Mesenteric fat pad (tissue), 1 donor: Measurements from ENCODE around the gene SIAH3. TPM values are rescaled to one million over a fixed set of nuclear protein-coding genes. Genes with fewer than 3 reads are reported as not detected.

ENCODE experiments used
- DNase-seq: peaks from one replicate; pipeline ENCODE4 v3.0.0-alpha.2; 2020; ENCODE audit warnings: low spot score
- total RNA-seq: library from RNA; stranded (reverse); fragmentation: NEBNext Ultra II Directional; extraction: Animal tissue kit (Norgen Biotek cat#: 25700); gene quantifications from one replicate; pipeline ENCODE4 v1.2.1, GENCODE V29; 2021
- donor health status: DM: yes; HTN: yes; CAD: no.

Gene SIAH3
- total RNA-seq, 1 donor from 2014 or later, result not detected

DNA sequence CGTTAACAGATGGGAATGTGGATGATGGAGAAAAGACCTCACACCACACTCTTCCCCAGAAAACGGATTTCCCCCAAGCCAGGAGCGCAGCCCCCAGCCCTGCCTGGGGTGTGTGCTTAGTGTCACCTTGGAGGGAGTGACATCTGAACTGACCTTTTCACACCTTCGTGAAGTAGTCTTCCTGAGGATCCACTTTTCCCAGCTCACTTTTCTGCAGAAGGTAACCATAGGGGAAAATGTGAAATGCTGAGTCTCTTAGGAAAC lies 26.2 kb downstream of the SIAH3 start:
- no peak for DNase-seq

DNA sequence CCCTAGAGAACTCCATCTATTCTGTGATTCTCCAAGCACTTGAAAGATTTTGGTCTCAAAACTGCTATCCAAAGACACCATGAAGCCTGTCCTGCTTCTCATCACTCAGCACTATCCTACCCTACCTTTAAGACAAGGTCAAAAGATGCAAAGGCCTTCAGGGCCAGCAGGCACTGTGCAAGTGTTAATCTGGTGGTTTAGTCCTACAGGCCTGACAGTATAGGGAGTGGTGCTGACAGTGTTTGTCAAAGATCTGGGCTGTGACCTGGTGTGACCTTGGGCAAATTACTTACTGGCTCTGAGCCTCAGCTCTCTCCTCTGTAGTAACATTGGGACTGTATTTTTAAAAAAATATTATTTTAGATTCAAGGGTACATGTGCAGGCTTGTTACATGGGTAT lies 28.0 kb downstream of the SIAH3 start:
- DNase-seq, result no peak

DNA sequence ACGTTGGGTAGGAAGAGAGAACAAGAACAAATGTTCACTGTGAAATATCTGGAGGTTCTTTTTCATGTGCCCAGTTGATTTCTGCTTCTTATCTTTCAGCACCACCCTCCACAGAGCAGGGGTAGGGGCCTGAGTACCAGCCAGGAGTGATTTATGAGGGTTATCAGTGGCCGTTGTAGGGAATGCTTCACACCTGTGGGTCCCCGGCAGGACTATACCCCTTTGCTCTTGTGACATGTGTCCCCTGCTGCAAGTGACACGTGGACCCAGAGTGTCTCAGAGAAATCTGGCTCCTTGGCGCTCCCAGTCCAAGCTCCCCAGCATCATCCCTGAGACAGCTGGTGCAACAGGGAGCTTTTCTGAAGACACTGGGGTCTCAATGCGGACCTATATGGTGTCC lies 29.7 kb downstream of the SIAH3 start:
- no peak for DNase-seq

DNA sequence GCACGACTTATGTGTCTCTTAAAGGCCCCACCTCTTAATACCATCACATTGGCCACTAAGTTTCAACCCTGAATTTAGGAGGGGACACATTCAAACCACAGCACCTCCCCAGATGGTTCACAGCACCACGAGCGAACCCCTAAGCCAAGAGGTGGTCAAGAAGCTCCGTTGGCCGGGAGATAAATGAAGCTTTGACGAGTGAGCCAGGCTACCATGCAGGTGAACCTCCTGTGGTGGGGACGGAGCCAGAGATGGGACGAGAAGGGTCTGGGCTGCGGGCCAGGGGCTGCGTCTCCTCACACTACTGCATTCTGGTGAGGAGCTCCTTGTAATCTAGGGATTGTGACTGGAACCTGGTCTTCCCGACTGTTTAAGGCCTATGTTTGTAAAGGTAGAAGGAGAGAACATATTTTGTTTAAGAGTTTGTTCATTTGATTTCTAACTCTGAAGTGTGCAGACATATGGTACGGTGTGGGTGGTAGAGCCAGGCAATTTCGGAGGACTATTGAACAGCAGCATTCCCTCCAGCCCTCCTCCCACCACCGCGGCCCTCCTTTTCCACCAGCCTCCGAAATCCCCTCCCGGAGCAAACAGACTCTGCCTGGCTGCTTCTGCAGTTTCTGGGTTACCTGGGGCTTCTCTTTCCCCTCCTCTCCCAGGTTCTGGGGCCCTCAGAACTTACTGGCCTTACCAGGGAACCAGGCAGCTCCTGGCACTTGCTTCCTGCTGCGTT lies 31.3 kb downstream of the SIAH3 start:
- DNase-seq, result no peak

DNA sequence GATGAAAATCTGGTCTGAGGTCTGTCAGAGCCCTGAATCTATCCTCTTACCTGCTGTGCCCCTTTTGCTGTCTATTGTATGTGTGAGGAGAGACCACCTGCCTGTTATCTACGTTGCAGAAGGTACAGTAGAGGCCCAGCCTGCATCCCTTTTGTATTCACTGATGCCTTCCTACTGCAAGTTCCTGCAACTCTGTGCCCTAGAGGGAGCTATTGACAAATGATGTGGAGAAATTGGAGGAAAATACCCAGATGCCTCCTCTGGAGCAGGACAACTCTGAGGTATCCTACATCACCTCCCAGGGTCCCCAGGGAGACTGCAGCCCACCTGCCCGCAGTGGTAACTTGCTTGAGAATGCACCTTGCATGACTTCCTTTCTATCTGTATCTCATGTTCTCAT lies 33.7 kb downstream of the SIAH3 start:
- no peak for DNase-seq

DNA sequence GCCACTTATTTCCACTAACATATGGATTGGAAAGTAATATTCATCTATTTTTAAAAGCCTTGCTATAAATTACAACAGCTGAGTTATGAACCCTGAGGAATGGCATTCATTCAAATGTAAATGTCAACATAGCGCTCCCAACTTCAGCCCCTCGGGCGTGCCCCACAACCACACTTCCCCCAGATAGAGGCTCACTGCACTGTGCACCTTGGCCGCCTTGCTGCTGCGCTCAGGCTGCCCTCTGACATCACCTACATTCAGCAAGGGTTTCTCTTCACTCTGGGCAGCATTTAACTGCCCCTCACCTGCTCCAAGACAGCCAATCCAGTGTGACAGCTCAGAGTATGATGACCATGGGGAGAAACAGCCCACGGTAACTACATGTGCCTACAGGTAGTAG lies 35.1 kb downstream of the SIAH3 start:
- DNase-seq, result no peak

DNA sequence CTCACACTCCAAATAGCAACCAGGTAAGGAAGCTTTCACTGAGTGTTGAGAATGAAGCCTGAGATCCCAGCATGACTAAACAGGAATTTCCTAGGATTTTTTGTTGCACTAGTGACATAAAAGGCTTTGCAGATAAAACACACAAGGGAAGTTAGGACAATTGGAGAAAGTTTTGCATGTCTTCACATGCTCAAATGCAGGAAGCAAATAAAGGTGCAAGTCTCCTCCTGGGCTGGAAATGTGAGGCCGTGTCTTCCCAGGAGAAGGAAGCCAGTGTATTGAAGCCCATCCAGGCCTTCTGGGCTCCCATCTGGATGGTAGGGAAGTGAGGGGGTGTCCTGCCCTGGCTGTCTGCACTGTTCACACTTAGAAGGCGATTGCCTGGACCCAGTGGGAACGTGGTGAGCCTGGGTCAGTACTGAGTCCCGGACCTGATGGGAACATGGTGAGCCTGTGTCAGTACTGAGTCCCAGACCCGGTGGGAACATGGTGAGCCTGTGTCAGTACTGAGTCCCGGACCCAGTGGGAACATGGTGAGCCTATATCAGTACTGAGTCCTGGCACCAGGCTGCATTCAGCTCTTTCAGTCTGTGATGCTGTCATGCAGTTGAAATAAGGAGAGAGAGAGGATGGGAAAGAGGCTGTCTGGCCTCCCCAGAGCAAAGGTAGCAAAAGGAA lies 38.7 kb downstream of the SIAH3 start:
- DNase-seq, result no peak

DNA sequence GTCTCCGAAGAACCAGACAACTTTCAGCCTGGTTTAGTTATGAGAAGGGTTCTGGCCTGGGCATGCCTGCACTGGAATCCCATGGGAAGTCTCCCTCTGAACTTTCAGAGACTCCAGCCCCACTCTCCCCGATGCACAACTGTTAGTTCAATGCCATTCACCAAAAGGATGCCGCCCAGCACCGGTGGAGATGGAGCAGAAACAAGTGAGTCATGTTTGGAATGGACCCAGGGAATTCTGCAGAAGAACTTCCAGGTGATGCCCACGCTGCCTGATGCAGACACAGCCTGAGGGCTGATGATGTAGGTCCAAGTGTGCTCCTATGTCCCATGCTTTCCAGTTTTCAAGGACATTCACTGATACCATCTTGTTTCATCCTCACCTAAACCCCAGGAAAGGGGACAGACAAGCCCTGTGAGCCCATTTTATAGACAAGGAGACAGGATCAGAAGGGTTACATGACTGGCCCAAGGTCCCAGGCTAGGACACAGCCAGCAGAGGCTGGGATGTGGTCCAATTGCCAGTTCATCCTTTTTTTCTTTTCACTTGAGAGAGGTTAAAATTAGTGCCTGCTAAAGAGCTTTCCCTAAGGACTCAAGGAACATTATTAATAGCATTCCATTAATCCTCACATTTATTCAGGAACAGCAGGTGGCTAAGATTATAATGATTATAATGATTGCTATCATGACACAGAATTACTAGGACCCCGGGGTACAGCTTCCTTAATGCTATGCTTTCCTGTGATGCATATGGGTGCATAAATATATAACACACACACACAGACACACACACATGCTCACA lies 39.5 kb downstream of the SIAH3 start:
- DNase-seq, result no peak

DNA sequence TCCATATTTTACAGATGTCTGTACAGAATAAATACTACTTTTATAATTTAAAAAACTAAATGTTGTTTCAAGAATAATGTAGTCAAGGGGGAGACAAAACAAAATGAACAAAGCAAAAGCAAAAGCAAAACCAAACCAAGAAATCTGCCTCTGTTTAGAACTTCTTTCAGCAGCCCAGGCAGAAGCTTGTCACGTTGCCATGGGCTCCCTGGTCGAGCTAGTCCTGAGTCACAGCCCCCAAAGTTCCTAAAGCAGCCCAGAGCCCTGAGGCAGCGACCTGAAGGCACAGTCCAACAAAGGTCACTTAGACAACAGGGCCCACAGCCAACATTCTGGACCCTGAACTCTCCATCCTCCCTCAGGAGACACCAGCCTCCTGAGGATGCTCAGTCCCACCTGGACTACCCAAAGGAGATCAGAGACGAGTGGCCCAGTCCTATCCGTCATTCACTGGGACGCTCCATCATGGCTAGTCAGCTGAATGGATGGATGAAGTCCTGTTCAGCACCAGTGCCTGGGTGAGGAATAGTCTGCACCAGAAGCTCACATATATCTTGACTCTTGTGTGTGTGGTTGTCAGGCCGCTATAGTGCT lies 41.7 kb downstream of the SIAH3 start:
- DNase-seq, result no peak

DNA sequence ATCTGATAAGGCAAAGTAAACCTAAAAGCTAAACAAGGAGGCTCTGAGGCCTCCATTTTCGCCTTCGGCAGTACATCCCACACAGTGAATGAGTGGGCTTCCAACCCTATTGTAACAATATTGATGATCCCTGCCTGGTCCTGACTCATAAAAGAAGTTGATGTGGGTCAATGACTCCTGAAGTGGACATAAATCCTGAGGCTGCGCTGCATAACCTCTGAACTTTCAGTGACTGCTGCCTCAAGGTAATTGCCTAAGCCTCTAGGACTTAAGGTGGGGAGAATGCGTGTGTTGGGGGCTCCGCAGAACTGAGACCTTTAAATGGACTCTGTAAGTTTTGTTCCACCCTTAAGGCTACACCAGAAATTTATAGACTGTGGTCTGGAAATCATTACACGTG lies 42.6 kb downstream of the SIAH3 start:
- no peak for DNase-seq

DNA sequence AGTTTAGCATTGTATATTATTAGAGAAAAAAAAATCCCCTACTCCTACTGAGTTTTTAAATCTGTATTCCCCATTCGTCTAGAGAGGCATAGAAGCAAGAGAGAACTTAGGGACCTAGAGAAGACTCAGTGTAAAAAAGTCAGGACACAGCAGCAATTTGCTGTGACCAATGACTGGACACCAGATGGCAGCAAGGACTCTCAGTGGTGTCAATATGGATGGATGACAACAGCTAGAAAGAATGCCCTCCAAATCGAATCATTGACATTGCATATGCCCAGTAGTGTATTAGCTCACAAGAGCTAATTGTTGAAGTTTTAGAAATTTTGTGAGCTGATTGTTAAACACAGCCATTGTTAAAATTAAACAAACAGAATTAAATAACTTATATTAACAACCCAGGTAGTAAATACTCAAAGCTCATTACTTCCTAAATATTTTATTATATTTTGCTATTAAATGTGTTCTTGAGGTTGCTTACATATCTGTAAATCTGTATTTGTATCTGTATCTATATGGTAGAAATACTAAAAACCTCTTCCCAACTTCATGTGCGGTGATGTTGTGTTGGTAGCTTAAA lies 43.9 kb downstream of the SIAH3 start:
- no peak for DNase-seq

DNA sequence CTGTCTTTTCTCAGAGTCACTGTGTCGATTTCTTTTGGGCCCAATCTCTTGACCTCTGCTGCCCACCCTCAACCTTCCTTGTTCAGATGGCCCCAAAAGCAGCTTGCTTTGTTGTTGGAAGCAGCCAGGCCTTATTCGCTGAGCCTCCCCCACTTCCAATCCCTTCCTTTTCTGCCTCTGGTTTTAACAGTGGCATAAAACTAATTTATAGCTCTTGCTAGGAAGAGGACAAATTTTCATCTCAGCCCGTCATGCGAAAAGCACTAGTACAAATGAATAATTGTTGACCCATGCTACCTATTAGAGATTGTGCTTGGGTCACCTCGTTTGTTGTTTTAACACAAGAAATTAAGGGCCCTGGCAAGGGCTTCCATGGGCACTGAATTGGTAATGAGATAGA lies 51.1 kb downstream of the SIAH3 start:
- DNase-seq, result no peak

DNA sequence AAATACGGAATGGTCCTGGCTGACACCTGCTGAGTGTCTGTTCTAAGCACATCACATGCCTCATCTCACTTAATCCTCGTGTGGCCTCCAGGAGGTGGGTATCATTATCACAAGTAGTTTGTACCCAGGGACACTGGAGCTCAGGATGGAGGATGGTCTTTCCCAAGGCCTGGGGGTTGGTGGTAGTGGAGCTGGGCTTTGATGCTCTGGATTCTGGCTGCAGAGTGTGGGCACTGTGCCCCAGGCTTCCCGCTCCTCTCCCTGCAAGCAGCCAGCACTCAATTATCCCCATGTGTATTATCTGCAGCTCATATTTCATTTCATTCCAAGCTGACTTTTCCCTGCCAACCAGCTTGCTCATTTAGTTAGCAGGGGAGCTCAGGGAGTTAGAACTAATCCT lies 52.1 kb downstream of the SIAH3 start:
- DNase-seq, result no peak

DNA sequence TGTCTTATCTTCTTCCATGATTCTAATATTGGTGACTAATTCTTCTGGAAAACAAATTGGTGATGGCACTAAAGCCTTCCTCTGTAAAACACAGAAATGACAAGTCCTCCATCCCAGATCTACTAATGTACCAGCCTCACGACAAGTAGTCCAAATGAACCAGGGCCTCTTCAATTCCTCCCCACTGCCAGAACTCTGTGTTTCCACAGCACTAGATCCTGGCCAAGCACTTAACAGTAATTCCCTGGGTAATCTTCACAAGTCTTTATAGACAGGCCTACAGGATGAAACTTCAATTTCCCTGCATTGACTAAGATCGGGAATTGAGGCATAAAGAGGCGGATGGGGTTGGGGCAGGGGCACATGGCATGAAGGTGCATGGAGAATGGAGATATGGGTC lies 52.7 kb downstream of the SIAH3 start:
- no peak for DNase-seq

DNA sequence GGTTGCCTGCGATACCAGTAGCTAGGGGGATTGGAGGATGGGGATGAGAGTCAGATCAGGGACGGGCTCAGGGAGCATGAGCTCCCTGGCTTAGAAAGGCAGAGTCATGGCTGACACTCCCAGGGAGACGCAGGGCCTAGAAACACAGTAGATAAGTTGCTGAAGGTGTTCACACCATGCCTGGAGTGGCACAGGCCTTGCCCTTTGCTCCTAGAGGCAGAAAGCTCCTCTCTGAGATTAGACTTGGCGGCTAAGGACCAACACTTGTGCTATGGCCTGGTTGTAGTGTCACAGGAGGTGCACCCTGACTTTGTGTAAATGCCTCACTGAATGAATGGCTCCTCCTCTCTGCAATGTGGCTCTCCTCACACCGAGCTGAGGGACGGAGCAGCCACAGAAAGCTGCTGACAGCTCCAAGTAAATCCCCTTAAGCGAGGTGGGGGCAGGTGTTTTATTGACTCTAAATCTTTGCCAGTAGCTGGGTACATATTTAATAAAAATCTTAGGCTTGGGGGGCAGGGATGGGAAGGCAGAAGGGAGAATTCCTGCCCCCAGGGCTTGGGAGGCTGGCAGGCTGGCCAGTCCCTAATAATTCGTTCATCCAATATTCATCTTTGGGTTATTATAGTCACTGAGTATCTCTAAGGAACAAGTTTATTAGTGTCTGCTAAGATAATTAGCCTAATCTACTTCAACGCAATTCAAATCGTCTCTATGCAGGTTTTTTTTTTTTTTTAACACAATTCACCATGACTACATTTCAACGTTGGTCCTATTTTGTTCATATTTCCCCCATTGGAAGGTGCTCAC lies 54.9 kb downstream of the SIAH3 start:
- no peak for DNase-seq

DNA sequence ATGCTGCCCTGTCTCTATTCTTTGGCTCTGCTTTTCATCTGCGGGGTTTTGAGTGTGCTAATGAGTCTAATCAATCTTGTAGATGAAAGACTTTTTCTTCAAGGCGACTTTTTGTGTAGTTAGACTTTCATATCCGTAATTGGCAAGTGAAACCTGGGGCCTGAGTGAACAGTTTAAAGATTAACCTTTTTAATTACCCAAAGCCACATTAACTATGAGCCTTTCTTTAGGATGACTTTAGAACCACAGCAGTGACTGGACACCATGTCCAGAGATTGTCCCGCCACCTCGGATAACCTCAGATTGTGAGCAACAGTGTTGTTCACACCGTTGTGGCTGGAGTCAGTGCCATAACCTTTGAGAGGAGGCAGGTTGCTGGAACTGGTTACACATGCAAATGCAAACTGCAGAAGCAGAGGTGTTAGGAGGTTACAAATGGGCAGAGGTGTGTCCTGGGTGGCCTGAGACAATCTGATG lies 58.7 kb downstream of the SIAH3 start:
- DNase-seq, result no peak

DNA sequence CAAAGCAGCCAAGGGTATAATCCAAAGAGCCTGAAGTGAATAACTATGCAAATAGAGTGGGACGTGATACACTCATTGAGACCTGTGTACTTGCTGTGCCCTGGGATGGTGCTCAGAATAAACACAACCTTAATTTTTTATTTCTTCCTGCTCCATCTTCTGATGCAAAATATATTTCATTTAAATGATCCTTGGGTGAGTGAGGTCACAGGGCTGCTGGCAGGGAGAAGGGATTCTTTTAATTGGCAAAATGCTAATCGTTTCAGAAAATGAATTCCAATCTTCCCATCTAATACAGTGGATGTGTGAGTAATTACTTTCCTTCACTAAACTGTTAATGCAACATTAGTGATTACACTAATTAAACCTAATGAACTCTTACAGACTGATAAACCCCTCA lies 63.5 kb downstream of the SIAH3 start:
- DNase-seq, result no peak

DNA sequence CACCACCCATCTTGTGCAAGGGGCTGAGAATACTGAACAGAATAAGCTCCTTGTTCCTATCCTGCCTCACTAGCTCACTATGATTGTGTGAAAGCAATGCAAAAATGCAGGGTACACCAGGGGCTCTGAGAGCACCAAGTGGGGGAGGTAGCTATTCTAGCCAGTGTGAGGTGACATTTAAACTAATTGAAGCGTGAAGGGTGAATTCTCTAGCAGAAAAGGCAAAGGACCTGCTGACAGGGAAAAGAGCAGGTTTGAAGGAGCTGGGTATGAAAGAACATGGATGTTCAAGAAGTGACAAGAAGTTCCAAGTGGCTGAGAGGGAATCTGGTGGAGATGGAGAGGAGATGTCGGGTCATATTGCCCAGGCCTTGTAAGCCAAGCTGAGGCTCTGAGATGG lies 64.2 kb downstream of the SIAH3 start:
- DNase-seq, result no peak

DNA sequence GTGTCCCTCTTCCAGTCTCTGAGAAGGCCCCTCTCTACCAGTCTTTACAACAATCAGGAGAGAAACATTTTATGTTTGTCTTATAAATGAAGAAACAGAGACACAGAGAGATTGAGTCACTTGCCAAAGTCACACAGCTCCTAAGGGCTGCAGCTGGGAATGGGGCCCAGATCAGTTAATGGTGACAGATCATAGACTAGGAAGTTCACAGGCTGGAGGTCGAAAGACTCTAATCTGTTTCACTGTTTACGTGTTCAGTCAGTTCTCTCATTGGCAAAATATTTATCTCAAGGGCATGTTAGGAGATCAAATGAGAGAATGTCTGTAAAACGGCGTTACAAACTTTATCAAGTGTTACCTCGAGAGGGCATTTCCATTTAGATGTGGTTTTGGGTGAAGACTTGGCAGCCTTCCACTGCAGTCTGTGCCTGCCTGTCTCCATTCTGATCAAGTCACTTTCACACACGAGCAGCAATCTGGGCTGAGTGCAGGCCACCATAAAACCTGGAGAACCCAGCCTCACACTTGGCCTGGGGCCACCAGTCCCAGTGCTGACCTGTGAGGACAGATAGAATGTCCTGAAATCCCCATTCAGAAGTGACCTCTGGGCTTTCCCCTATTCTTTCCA lies 65.1 kb downstream of the SIAH3 start:
- DNase-seq, result no peak
